ENCODE results near the gene MED23.

DNA sequence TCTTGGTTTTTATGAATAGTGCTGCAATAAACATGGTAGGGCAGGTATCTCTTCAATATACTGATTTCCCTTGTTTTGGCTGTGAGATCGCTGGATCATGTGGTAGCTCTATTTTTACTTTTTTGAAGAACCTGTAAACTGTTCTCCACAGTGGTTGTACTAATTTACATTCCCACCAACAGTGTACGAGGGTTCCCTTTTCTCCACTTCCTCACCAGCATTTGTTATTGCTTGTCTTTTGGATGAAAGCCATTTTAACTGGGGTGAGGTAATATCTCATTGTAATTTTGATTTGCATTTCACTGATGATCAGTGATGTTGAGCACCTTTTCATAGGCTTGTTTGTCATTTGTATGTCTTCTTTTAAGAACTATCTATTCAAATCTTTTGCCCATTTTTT lies 63.0 kb downstream of the MED23 start:
- TF ChIP-seq, protein P1, sequence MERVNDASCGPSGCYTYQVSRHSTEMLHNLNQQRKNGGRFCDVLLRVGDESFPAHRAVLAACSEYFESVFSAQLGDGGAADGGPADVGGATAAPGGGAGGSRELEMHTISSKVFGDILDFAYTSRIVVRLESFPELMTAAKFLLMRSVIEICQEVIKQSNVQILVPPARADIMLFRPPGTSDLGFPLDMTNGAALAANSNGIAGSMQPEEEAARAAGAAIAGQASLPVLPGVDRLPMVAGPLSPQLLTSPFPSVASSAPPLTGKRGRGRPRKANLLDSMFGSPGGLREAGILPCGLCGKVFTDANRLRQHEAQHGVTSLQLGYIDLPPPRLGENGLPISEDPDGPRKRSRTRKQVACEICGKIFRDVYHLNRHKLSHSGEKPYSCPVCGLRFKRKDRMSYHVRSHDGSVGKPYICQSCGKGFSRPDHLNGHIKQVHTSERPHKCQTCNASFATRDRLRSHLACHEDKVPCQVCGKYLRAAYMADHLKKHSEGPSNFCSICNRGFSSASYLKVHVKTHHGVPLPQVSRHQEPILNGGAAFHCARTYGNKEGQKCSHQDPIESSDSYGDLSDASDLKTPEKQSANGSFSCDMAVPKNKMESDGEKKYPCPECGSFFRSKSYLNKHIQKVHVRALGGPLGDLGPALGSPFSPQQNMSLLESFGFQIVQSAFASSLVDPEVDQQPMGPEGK (CRISPR knock-in tag; IDR thresholded peaks at IDR 0.05; ENCODE audit: borderline replicate concordance): no peak
- TF ChIP-seq, protein P2, sequence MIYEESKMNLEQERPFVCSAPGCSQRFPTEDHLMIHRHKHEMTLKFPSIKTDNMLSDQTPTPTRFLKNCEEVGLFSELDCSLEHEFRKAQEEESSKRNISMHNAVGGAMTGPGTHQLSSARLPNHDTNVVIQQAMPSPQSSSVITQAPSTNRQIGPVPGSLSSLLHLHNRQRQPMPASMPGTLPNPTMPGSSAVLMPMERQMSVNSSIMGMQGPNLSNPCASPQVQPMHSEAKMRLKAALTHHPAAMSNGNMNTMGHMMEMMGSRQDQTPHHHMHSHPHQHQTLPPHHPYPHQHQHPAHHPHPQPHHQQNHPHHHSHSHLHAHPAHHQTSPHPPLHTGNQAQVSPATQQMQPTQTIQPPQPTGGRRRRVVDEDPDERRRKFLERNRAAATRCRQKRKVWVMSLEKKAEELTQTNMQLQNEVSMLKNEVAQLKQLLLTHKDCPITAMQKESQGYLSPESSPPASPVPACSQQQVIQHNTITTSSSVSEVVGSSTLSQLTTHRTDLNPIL (CRISPR knock-in tag; IDR thresholded peaks at IDR 0.05; ENCODE audit: low read depth): no peak
- no peak for TF ChIP-seq ARNTL (CRISPR knock-in tag; IDR thresholded peaks at IDR 0.05; ENCODE audit: borderline replicate concordance, low read depth)
